Trophoblast cell (in vitro differentiated cells and primary cell): Measurements from ENCODE around the gene EAF1. TPM values are rescaled to one million over a fixed set of nuclear protein-coding genes. Genes with fewer than 3 reads are reported as not detected.

Source experiments
- DNase-seq, 2 donors: peaks; one replicate each; pipeline ENCODE4 v3.0.0-alpha.2; 2016
- H2AFZ ChIP-seq: 2 replicates; pipeline ENCODE4 v1.6.1; 2013; ENCODE audit warnings: low read length, moderate library complexity, mild to moderate bottlenecking; ENCODE audit not compliant: insufficient read depth, poor library complexity
- H2AK5ac ChIP-seq: 2 replicates; pipeline ENCODE4 v1.6.1; 2013; ENCODE audit warnings: mild to moderate bottlenecking, low read length
- H2BK120ac ChIP-seq: 2 replicates; pipeline ENCODE4 v1.6.1; 2013; ENCODE audit warnings: low read length, mild to moderate bottlenecking, moderate library complexity; ENCODE audit not compliant: insufficient read depth, poor library complexity
- H2BK12ac ChIP-seq: 2 replicates; pipeline ENCODE4 v1.6.1; 2013; ENCODE audit warnings: mild to moderate bottlenecking, low read length, moderate library complexity
- H2BK5ac ChIP-seq: 2 replicates; pipeline ENCODE4 v1.6.1; 2013; ENCODE audit warnings: low read length, low read depth, moderate library complexity, mild to moderate bottlenecking; ENCODE audit not compliant: poor library complexity
- H3K14ac ChIP-seq: 2 replicates; pipeline ENCODE4 v1.6.1; 2013; ENCODE audit warnings: mild to moderate bottlenecking, low read length
- H3K18ac ChIP-seq: 2 replicates; pipeline ENCODE4 v1.6.1; 2013; ENCODE audit warnings: mild to moderate bottlenecking, low read length
- H3K23ac ChIP-seq: 2 replicates; pipeline ENCODE4 v1.6.1; 2013; ENCODE audit warnings: low read length
- H3K27ac ChIP-seq: 2 replicates; pipeline ENCODE4 v1.5.1; 2013; ENCODE audit warnings: low read depth, mild to moderate bottlenecking, inconsistent platforms, low read length, moderate library complexity
- H3K27me3 ChIP-seq: 2 replicates; pipeline ENCODE4 v1.6.1; 2013; ENCODE audit warnings: inconsistent platforms, mild to moderate bottlenecking, low read length, moderate library complexity; ENCODE audit not compliant: insufficient read depth
- H3K36me3 ChIP-seq, 2 experiments: 1 replicate in 1 of 2; 2 replicates in 1 of 2; pipeline ENCODE4 v1.6.1; 2013; ENCODE audit warnings: low read length in 2 of 2, mild to moderate bottlenecking in 2 of 2, moderate library complexity in 1 of 2; ENCODE audit not compliant: insufficient read depth in 2 of 2, control insufficient read depth in 1 of 2
- H3K4ac ChIP-seq: 2 replicates; pipeline ENCODE4 v1.6.1; 2013; ENCODE audit warnings: low read depth, mild to moderate bottlenecking, low read length, moderate library complexity
- H3K4me1 ChIP-seq, 2 experiments: 1 replicate in 1 of 2; 2 replicates in 1 of 2; pipeline ENCODE4 v1.6.1; 2013; ENCODE audit warnings: low read length in 2 of 2, mild to moderate bottlenecking in 2 of 2, moderate library complexity in 1 of 2; ENCODE audit not compliant: insufficient read depth in 2 of 2, control insufficient read depth in 1 of 2
- H3K4me2 ChIP-seq: 2 replicates; pipeline ENCODE4 v1.6.1; 2013; ENCODE audit warnings: inconsistent platforms, mild to moderate bottlenecking, low read length, moderate library complexity
- H3K4me3 ChIP-seq: 2 replicates; pipeline ENCODE4 v1.5.1; 2013; ENCODE audit warnings: mild to moderate bottlenecking, low read depth, low read length, inconsistent platforms
- H3K79me1 ChIP-seq: one replicate; pipeline ENCODE4 v1.6.1; 2013; ENCODE audit warnings: low read length
- H3K79me2 ChIP-seq: 2 replicates; pipeline ENCODE4 v1.6.1; 2013; ENCODE audit warnings: low read length, mild to moderate bottlenecking; ENCODE audit not compliant: control insufficient read depth, insufficient read depth, poor library complexity
- H3K9ac ChIP-seq: 2 replicates; pipeline ENCODE4 v1.6.1; 2013; ENCODE audit warnings: mild to moderate bottlenecking, low read length
- H3K9me3 ChIP-seq: 2 replicates; pipeline ENCODE4 v1.6.1; 2013; ENCODE audit warnings: low read depth, mild to moderate bottlenecking, control low read depth, inconsistent platforms, low read length; ENCODE audit not compliant: insufficient read depth
- H4K12ac ChIP-seq: 2 replicates; pipeline ENCODE4 v1.6.1; 2013; ENCODE audit warnings: low read depth, mild to moderate bottlenecking, low read length, moderate library complexity
- H4K8ac ChIP-seq: 2 replicates; pipeline ENCODE4 v1.6.1; 2013; ENCODE audit warnings: low read depth, mild to moderate bottlenecking, low read length, moderate library complexity
- H4K91ac ChIP-seq: one replicate; pipeline ENCODE4 v1.6.1; 2013; ENCODE audit warnings: low read depth, mild to moderate bottlenecking, low read length, moderate library complexity
- WGBS: extraction: QIAGEN DNeasy Blood & Tissue Kit; methylation state at CpG from one replicate; pipeline ENCODE4 v1.1.7; 2013; ENCODE audit warnings: missing lambda C conversion rate; ENCODE audit not compliant: insufficient read length, insufficient coverage; ENCODE audit errors: extremely low coverage; 5-methylcytosine and 5-hydroxymethylcytosine counted together
- polyA plus RNA-seq: library from polyadenylated mRNA; stranded (reverse); fragments of 200-250 nt; gene quantifications from 2 replicates; pipeline ENCODE4 v1.2.3, GENCODE V29; 2013

Gene EAF1
- polyA plus RNA-seq, result 44.8 and 48.3 TPM in 2 replicates

DNA sequence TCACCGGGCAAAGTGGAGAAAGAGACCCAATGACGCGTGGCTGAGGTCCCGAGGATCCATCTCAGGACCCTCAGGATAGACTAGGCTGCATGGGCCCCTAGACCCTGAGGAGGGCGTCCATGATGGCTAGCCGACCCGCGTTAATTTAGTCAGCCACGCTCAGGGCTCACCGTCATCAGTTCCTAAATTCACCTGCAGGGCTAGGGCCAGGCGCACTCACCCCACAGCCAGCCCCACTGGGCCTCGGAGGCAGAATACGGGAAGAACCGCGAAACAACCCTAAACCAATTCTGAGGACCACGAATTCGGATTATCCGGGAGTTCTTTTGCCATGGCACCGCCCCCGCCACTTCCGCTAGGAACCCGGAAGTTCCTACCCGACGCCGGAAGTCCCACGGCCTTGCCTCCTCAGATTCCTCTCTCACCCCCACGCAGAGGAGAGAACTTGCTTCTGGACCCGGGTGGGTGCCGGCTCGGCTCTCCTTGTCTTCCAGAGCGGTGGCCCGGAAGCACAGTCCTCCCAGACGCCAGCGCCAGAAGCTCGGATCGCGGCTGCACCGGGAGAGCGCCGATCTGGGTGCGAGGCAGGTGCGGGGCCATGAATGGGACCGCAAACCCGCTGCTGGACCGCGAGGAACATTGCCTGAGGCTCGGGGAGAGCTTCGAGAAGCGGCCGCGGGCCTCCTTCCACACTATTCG lies at the start of gene EAF1, which contains the start of gene METTL6:
Gene EAF1, plus strand, starts transcription at position 417 of the 699 bp plus-strand sequence. Its CDS starts 182 bp downstream, at position 599.
Gene METTL6, minus strand, starts transcription at position 363 of the 699 bp plus-strand sequence. CDS start 1,033 bp downstream, outside the sequence.
- Histone ChIP-seq H3K79me1 (peaks cover 9% of the 10 kb centered on the region), H2BK120ac (peak within 1 kb of the TSS; percentile 89), H3K4me3 (peak within 1 kb of the TSS; percentile 97), H3K23ac (no peak within 1 kb of the TSS), H3K18ac (peak within 1 kb of the TSS; percentile 99), H3K4ac (peak within 1 kb of the TSS; percentile 96), H3K36me3 (peaks cover 15 to 22% of the 10 kb centered on the region in 2 experiments), H3K27ac (peak within 1 kb of the TSS; percentile 52), H3K4me1 (peaks cover 1 to 7% of the 10 kb centered on the region in 2 experiments), H2BK5ac (peak within 1 kb of the TSS; percentile 86), H4K12ac (peak within 1 kb of the TSS; percentile 91), H4K8ac (peak within 1 kb of the TSS; percentile 99), H2BK12ac (no peak within 1 kb of the TSS), H3K9ac (peak within 1 kb of the TSS; percentile 96), H4K91ac (peak within 1 kb of the TSS; percentile 93), H3K4me2 (peak within 1 kb of the TSS; percentile 74), H3K79me2 (peaks cover 14% of the 10 kb centered on the region), H3K14ac (peak within 1 kb of the TSS; percentile 96), H3K27me3 (no peaks in the 10 kb centered on the region), H2AFZ (peak within 1 kb of the TSS; percentile 99), H2AK5ac (peak within 1 kb of the TSS; percentile 90), H3K9me3 (no peaks in the 10 kb centered on the region)
- WGBS, result no CpG with 5 or more reads among the region's 52 CpGs
- DNase-seq, result peak; percentile 81 to 87

DNA sequence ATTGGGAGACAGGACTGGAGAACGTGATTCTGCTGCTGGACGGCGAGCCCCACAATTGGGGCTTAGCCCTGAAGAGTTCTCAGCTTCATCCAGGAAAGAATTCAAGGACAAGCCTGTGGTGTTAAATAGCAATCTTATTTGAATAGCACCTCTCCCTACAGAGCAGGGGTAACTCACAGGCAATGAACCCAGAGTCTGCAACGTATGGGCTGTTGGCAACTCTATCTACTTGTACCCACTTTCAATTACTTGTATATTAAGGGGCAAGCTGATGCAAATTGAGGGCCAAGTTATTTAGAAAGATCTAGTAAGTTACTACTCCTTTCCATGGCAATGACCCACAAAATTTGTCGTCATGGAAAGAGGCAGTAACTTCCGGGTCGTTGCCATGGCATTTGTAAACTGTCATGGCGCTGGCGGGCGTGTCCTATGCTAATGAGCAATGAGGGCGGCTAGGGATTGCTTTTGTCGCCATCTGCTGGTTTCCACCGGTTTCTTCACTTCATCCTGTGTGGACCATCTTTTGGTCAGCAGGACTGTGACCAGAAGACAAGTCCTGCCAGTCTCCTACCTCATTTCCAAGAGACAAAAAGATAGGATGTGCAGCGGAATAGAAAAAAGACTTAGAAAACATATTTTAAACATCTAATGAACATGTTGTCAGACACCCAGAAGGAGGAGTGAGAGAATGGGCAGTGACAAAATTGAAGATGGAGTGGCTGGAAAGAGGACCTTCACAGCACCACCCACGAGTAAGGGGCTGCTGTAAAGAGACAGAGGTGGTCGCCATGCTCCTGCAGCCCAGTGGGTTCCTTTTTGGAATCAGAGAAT lies 49.2 kb upstream of the EAF1 start:
- no peak overlapping the region for H3K4ac ChIP-seq
- H3K79me1 ChIP-seq, result peaks cover 2% of the 10 kb centered on the region
- H3K23ac ChIP-seq, result no peak overlapping the region
- peak; percentile 95 to 97 for DNase-seq
- no peak overlapping the region for H3K4me3 ChIP-seq
- no peaks in the 10 kb centered on the region for H3K9me3 ChIP-seq
- H3K9ac ChIP-seq, result no peak overlapping the region
- no peak overlapping the region for H2BK12ac ChIP-seq
- peak overlapping the region; percentile 49 for H3K4me2 ChIP-seq
- H3K27me3 ChIP-seq, result no peaks in the 10 kb centered on the region
- no peak overlapping the region for H3K18ac ChIP-seq
- peak overlapping the region; percentile 82 for H4K8ac ChIP-seq
- WGBS, result no CpG with 5 or more reads among the region's 16 CpGs
- H2AK5ac ChIP-seq, result no peak overlapping the region
- H3K4me1 ChIP-seq, result peaks cover 2 to 3% of the 10 kb centered on the region in 2 experiments
- no peak overlapping the region for H3K27ac ChIP-seq
- no peaks in the 10 kb centered on the region for H3K36me3 ChIP-seq
- no peak overlapping the region for H2BK120ac ChIP-seq
- H4K91ac ChIP-seq, result peak overlapping the region; percentile 78
- peak overlapping the region; percentile 27 for H4K12ac ChIP-seq
- peak overlapping the region; percentile 22 for H2BK5ac ChIP-seq
- no peaks in the 10 kb centered on the region for H3K79me2 ChIP-seq
- H3K14ac ChIP-seq, result peak overlapping the region; percentile 7
- H2AFZ ChIP-seq, result peak overlapping the region; percentile 91

DNA sequence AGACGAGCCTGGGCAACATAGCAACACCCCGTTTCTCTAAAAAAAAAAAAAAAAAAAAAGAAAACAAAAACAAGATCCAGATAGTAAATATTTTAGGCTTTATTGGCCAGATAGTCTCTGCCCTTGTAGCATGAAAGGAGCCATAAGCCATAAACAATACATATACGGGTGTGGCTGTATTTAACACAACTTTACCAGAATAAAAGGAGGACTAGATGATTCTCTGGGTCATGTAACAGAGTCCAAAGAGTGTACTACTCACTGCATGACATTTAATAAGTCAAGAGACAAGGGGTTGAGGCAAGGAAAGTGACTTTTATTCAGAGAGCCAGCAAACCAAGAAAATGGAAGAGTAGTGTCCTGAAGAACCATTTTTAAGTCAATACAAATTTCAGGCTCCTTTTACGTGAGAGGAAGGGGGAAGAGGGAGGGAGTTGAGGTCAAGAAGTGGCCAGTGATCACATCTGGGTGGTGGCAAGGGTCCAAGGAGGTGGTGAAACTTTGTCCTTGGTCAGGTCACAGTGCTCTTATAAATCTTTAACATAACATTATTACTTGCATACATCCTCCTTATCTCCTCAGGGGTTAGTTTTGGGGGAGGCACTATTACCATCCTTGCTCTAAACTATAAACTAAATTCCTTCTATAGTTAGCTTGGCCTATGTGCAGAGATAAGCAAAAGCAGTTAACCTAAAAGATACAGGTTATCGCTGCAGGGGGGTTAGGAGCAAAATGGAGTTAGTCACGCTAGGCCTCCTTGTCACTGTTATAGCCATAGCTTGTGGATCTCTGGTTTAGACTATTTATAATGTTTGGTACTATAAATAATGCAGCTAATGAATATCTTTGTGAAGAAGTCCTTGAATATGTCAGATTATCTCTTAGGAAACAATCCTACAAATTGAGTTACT lies 46.2 kb upstream of the EAF1 start:
- Histone ChIP-seq H3K4me2 (no peak overlapping the region), H3K79me2 (no peaks in the 10 kb centered on the region), H3K36me3 (no peaks in the 10 kb centered on the region), H2AK5ac (no peak overlapping the region), H2AFZ (no peak overlapping the region), H4K91ac (no peak overlapping the region), H3K9me3 (no peaks in the 10 kb centered on the region), H4K12ac (no peak overlapping the region), H4K8ac (no peak overlapping the region), H3K23ac (no peak overlapping the region), H3K4ac (no peak overlapping the region), H3K27me3 (no peaks in the 10 kb centered on the region), H3K4me1 (peaks cover 2 to 3% of the 10 kb centered on the region in 2 experiments), H2BK120ac (no peak overlapping the region), H3K27ac (no peak overlapping the region), H2BK12ac (no peak overlapping the region), H3K18ac (no peak overlapping the region), H3K9ac (no peak overlapping the region), H3K14ac (no peak overlapping the region), H3K4me3 (no peak overlapping the region), H3K79me1 (peaks cover 2% of the 10 kb centered on the region), H2BK5ac (no peak overlapping the region)
- no CpG with 5 or more reads among the region's 6 CpGs for WGBS
- DNase-seq, result no peak
